Esophagus muscularis mucosa (tissue), 4 donors: ENCODE data around the gene CYTL1. TPM values are rescaled to one million over a fixed set of nuclear protein-coding genes. Genes with fewer than 3 reads are reported as not detected.
"Not testable (repeated sequence)": the region's sequence is repeated elsewhere in the genome, so short reads cannot be mapped to it uniquely, and the experiment has no call there.

ENCODE experiments used
- DNase-seq: peaks from one replicate; pipeline ENCODE4 v3.0.0-alpha.2; 2017; ENCODE audit errors: extremely low spot score
- H3K27ac ChIP-seq, 4 donors: fragments of 200-600 bp; sonication (generic); replicated peaks in 1 of 4; 1 replicate in 3 of 4; 2 replicates in 1 of 4; pipeline ENCODE4 v1.5.1; 2016 to 2019; ENCODE audit warnings: mild to moderate bottlenecking in 1 of 4
- H3K27me3 ChIP-seq, 4 donors: fragments of 200-600 bp; sonication (generic); one replicate each; pipeline versions ENCODE4 v1.5.1 to v1.6.0; 2016 to 2019
- H3K36me3 ChIP-seq, 4 donors: fragments of 200-600 bp; sonication (generic); one replicate each; pipeline ENCODE4 v1.5.1; 2016 to 2019
- H3K4me1 ChIP-seq, 4 donors: fragments of 200-600 bp; sonication (generic); one replicate each; pipeline ENCODE4 v1.5.1; 2016 to 2019
- H3K4me3 ChIP-seq, 4 donors: fragments of 200-600 bp; sonication (generic); 1 replicate in 2 of 4; 2 replicates in 2 of 4; pipeline ENCODE4 v1.5.1; 2016 to 2019; ENCODE audit warnings: mild to moderate bottlenecking in 4 of 4, moderate library complexity in 1 of 4
- H3K9me3 ChIP-seq, 4 donors: fragments of 200-600 bp; sonication (generic); 1 replicate in 3 of 4; 2 replicates in 1 of 4; pipeline ENCODE4 v1.5.1; 2016 to 2019
- EP300 ChIP-seq: sonication (generic); formaldehyde crosslinking; IDR thresholded peaks from one replicate; pipeline ENCODE4 v1.6.1; 2017; ENCODE audit warnings: antibody characterized with exemption
- POLR2A ChIP-seq: fragments of 450-650 bp; IDR thresholded peaks from one replicate; pipeline ENCODE4 v1.6.1; 2017; ENCODE audit warnings: antibody characterized with exemption, moderate library complexity, mild to moderate bottlenecking, low read depth
- POLR2AphosphoS5 ChIP-seq, 2 donors: sonication (generic); formaldehyde crosslinking; IDR thresholded peaks; one replicate each; pipeline ENCODE4 v1.6.1; 2017; ENCODE audit warnings: antibody characterized with exemption in 2 of 2
- WGBS: methylation state at CpG from one replicate; pipeline ENCODE4 v1.1.5; 2018; 5-methylcytosine and 5-hydroxymethylcytosine counted together
- intact Hi-C: fragments of 100-400 bp; cut with DNase I; formaldehyde crosslinking; loops from one replicate; pipeline ENCODE4 v1.15.1; 2023
- total RNA-seq, 4 donors: library from RNA; depleted of rRNA; stranded (reverse); fragments of >200 nt; gene quantifications; one replicate each; pipeline versions ENCODE4 v1.1.0 to v1.2.1, GENCODE V29; 2016
- TF ChIP-seq, protein P1 (sequence below), 3 experiments: fragments of 200-600 bp in 2 of 3; fragments of 450-650 bp in 1 of 3; sonication (generic) in 2 of 3; IDR thresholded peaks; one replicate each; pipeline ENCODE4 v1.5.1; 2017 to 2019; ENCODE audit warnings: antibody characterized with exemption in 3 of 3, mild to moderate bottlenecking in 2 of 3, moderate library complexity in 1 of 3

The CYTL1 gene
- total RNA-seq, 4 donors from 2014 or later, result 1.2 to 2.3 (median 2.0) TPM

DNA sequence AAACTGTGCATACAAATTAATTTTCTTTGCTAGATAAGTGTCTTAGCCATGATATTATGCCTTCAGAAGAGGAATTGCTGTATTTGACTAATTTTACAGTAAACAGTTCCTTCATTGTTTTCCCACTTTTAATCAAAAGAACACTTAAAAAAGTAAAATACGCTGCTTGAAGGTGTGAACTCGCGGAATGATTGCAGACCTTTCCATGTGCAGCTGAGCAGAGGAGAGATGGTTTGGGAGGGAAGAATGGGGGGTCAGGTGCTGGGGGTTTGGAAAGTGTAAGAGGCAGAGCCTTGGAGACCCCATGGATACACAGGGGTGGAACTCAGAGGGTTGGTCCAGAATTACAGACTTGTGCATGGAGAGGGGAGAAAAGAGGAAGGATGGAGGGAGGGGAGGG is 15.3 kb downstream of the CYTL1 start:
- H3K4me1 ChIP-seq, result no peaks in the 10 kb centered on the region
- no peak overlapping the region for H3K4me3 ChIP-seq
- no peaks in the 10 kb centered on the region for H3K9me3 ChIP-seq
- TF ChIP-seq POLR2A, result no peak
- TF ChIP-seq EP300, result no peak
- TF ChIP-seq, protein P1, sequence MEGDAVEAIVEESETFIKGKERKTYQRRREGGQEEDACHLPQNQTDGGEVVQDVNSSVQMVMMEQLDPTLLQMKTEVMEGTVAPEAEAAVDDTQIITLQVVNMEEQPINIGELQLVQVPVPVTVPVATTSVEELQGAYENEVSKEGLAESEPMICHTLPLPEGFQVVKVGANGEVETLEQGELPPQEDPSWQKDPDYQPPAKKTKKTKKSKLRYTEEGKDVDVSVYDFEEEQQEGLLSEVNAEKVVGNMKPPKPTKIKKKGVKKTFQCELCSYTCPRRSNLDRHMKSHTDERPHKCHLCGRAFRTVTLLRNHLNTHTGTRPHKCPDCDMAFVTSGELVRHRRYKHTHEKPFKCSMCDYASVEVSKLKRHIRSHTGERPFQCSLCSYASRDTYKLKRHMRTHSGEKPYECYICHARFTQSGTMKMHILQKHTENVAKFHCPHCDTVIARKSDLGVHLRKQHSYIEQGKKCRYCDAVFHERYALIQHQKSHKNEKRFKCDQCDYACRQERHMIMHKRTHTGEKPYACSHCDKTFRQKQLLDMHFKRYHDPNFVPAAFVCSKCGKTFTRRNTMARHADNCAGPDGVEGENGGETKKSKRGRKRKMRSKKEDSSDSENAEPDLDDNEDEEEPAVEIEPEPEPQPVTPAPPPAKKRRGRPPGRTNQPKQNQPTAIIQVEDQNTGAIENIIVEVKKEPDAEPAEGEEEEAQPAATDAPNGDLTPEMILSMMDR (IDR thresholded peaks at IDR 0.05), result no peak
- TF ChIP-seq POLR2AphosphoS5 (IDR thresholded peaks at IDR 0.05), result no peak
- H3K27ac ChIP-seq, result no peak overlapping the region
- H3K36me3 ChIP-seq, result no peaks in the 10 kb centered on the region
- H3K27me3 ChIP-seq, result peaks cover 0 to 4% (median 0%) of the 10 kb centered on the region in 4 donors
- intact Hi-C loops, result no loop called here
- WGBS, result 92% methylated on average over 3 of the region's 3 CpGs
- no peak for DNase-seq

DNA sequence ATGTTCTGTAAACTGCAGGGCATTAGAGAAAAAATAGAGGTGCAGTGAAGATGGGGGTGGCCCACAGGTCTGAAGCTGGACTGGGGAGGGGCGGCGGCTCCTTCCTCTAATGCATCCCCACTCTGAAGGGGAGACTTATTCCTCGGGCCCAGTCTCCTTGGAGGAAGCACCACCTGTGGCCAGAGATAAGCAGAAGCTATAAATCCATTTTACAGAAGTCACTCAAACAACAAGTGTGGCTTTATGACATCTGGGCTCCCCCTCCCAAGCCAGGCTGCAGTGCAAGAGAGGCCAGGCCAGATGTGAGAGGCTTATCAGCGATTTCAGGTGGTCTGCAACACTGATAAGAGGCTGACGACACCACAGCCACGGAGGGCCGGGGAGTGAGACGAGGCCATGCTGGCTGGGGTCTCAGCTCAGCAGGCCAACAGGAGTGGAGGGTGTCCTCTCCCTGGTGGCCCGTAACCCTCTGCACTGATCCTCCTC is 15.8 kb downstream of the CYTL1 start:
- H3K36me3 ChIP-seq, result no peaks in the 10 kb centered on the region
- intact Hi-C loops, result no loop called here
- 82% methylated on average over 9 of the region's 9 CpGs for WGBS
- DNase-seq, result no peak
- no peaks in the 10 kb centered on the region for H3K9me3 ChIP-seq
- H3K27me3 ChIP-seq, result peaks cover 0 to 4% (median 0%) of the 10 kb centered on the region in 4 donors
- no peak overlapping the region for H3K27ac ChIP-seq
- TF ChIP-seq POLR2AphosphoS5 (IDR thresholded peaks at IDR 0.05), result no peak
- TF ChIP-seq, protein P1 (IDR thresholded peaks at IDR 0.05), result no peak
- TF ChIP-seq EP300, result no peak
- TF ChIP-seq POLR2A, result no peak
- no peaks in the 10 kb centered on the region for H3K4me1 ChIP-seq
- no peak overlapping the region for H3K4me3 ChIP-seq

DNA sequence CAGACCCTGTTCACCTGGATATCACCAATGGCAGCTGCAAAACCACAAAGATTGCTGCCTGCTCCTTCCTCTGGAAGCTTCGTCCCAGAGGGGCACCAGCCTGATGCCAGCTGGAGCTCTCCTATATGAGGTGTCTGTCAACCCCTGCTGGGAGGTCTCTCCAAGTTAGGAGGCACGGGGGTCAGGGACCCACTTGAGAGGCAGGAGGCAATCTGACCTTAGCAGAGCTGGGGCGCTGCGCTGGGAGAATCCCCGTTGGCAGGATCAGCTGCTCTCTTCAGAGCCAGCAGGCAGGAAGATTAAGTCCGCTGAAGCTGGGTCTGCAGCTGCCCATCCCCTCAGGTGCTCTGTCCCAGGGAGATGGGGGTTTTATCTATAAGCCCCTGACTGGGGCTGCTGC is 17.6 kb downstream of the CYTL1 start:
- H3K36me3 ChIP-seq, H3K27me3 ChIP-seq: not testable (repeated sequence)

DNA sequence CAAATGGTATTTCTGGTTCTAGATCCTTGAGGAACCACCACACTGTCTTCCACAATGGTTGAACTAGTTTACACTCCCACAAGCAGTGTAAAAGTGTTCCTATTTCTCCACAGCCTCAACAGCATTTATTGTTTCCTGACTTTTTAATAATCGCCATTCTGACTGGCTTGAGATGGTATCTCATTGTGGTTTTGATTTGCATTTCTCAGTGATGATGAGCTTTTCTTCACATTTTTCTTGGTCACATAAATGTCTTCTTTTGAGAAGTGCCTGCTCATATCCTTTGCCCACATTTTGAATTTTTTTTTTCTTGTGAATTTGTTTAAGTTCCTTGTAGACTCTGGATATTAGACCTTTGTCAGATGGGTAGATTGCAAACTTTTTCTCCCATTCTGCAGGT is 22.3 kb downstream of the CYTL1 start:
- not testable (repeated sequence) for H3K4me3 ChIP-seq
- intact Hi-C loops, result loop anchor here (5.0 kb wide), 2 partner anchors 40 to 145 kb away; no protein-coding TSS in a partner anchor

More for the DNA sequence above, 17.6 kb downstream of the CYTL1 start:
- intact Hi-C loops, H3K4me3 ChIP-seq, H3K27ac ChIP-seq, H3K4me1 ChIP-seq, DNase-seq, H3K9me3 ChIP-seq: not testable (repeated sequence)
- WGBS, result 73% methylated on average over 6 of the region's 6 CpGs

DNA sequence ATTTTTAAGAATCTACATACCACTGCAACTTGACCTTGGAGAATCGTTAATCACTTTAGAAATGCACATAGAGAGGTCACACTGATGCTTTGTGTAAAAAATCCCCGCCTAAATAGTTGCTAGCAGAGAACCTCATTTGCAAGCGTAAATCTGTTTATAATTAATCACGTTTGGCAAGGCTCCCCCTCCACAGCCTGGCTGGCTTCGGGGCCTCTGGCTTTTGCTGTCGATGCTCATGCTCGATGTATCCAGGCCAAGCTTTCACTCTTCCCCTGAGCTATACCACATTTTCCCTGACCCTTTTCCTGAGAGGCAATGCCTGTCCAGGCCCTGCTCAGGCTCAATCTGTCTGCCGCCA is 23.4 kb downstream of the CYTL1 start:
- TF ChIP-seq EP300, result no peak
- no peak for TF ChIP-seq POLR2AphosphoS5 (IDR thresholded peaks at IDR 0.05)
- TF ChIP-seq, protein P1 (IDR thresholded peaks at IDR 0.05), result no peak
- TF ChIP-seq POLR2A, result no peak
- Histone ChIP-seq H3K27ac (no peak overlapping the region), H3K9me3 (no peaks in the 10 kb centered on the region), H3K4me1 (peaks cover 13 to 34% (median 29%) of the 10 kb centered on the region in 4 donors), H3K4me3 (no peak overlapping the region), H3K27me3 (no peaks in the 10 kb centered on the region), H3K36me3 (no peaks in the 10 kb centered on the region)
- intact Hi-C loops, result loop anchor here (5.0 kb wide), 2 partner anchors 41 to 146 kb away; no protein-coding TSS in a partner anchor
- no peak for DNase-seq
- 38% methylated on average over 8 of the region's 8 CpGs for WGBS

More for the DNA sequence above, 22.3 kb downstream of the CYTL1 start:
- peaks cover 9 to 23% (median 19%) of the 10 kb centered on the region in 4 donors for H3K4me1 ChIP-seq
- not testable (repeated sequence) for H3K27me3 ChIP-seq, H3K36me3 ChIP-seq, DNase-seq, H3K27ac ChIP-seq, H3K9me3 ChIP-seq
- WGBS, result 66% methylated on average over 1 of the region's 1 CpG
